Activated CD4-positive, alpha-beta T cell treated with anti-CD3 and anti-CD28 coated beads for 1 hour (primary cell): ENCODE measurements around the gene HTR2C.
"Not testable (repeated sequence)": the region's sequence is repeated elsewhere in the genome, so short reads cannot be mapped to it uniquely, and the experiment has no call there.

Source experiments
- DNase-seq: peaks from one replicate; pipeline ENCODE4 v3.0.0-alpha.2; 2020

The HTR2C gene

GRCh38 chrX:114715096-114715495 lies 131.2 kb downstream of the HTR2C start:
- no peak for DNase-seq

GRCh38 chrX:114717921-114718320 lies 134.0 kb downstream of the HTR2C start:
- no peak for DNase-seq

GRCh38 chrX:114766541-114766940 lies 182.7 kb downstream of the HTR2C start:
- no peak for DNase-seq

- no peak for DNase-seq
Measured at GRCh38 chrX:114774691-114775090, 190.8 kb downstream of the HTR2C start.

- DNase-seq = no peak
Measured at GRCh38 chrX:114782925-114783324, 199.0 kb downstream of the HTR2C start.

GRCh38 chrX:114787061-114787460 lies 203.2 kb downstream of the HTR2C start:
- DNase-seq = no peak

GRCh38 chrX:114797494-114797893 lies 213.6 kb downstream of the HTR2C start:
- no peak for DNase-seq

GRCh38 chrX:114798907-114799306 lies 215.0 kb downstream of the HTR2C start:
- DNase-seq = no peak

GRCh38 chrX:114800719-114801118 lies 216.8 kb downstream of the HTR2C start:
- DNase-seq = no peak

GRCh38 chrX:114819509-114819908 lies 235.6 kb downstream of the HTR2C start:
- DNase-seq = no peak

GRCh38 chrX:114841051-114841450 lies 257.2 kb downstream of the HTR2C start:
- DNase-seq = no peak

- no peak for DNase-seq
Measured at GRCh38 chrX:114842181-114842580, 258.3 kb downstream of the HTR2C start.

- no peak for DNase-seq
Measured at GRCh38 chrX:114889481-114889880, 305.6 kb downstream of the HTR2C start.

GRCh38 chrX:114903618-114904017 lies 319.7 kb downstream of the HTR2C start:
- no peak for DNase-seq

GRCh38 chrX:114905251-114905650 lies 321.4 kb downstream of the HTR2C start:
- DNase-seq = no peak

GRCh38 chrX:114906984-114907510 lies 323.2 kb downstream of the HTR2C start:
- no peak for DNase-seq

GRCh38 chrX:114924423-114924822 lies 340.5 kb downstream of the HTR2C start:
- DNase-seq = no peak

- DNase-seq = no peak
Measured at GRCh38 chrX:114924856-114925255, 341.0 kb downstream of the HTR2C start.

GRCh38 chrX:114930227-114930626 lies 346.3 kb downstream of the HTR2C start:
- no peak for DNase-seq

- DNase-seq = no peak
Measured at GRCh38 chrX:114932550-114932949, 348.7 kb downstream of the HTR2C start.

- DNase-seq = not testable (repeated sequence)
Measured at GRCh38 chrX:114933291-114933690, 349.4 kb downstream of the HTR2C start.

GRCh38 chrX:114937090-114937489 lies 353.2 kb downstream of the HTR2C start:
- DNase-seq = not testable (repeated sequence)

- no peak for DNase-seq
Measured at GRCh38 chrX:114952696-114953095, 368.8 kb downstream of the HTR2C start.
